K562 (cell line): ENCODE data around the gene CEND1. TPM values are rescaled to one million over a fixed set of nuclear protein-coding genes. Genes with fewer than 3 reads are reported as not detected.
A peak's percentile ranks its signal among the peaks of the same experiment; 100 is the strongest.

Experiments used
- DIDO1 ChIP-seq: fragments of 450-650 bp; IDR thresholded peaks from 2 replicates; pipeline ENCODE4 v1.6.1; 2016; ENCODE audit warnings: low read depth, missing biosample characterization, missing genetic modification characterization
- ELF4 ChIP-seq: fragments of 450-650 bp; formaldehyde crosslinking; IDR thresholded peaks from 2 replicates; pipeline ENCODE4 v1.4.0; 2022; ENCODE audit warnings: missing genetic modification characterization
- ERF ChIP-seq: fragments of 450-650 bp; formaldehyde crosslinking; IDR thresholded peaks from 2 replicates; pipeline ENCODE4 v1.4.0; 2020; ENCODE audit warnings: mild to moderate bottlenecking, mixed read lengths
- HLTF ChIP-seq: fragments of 450-650 bp; IDR thresholded peaks from 2 replicates; pipeline ENCODE4 v1.6.1; 2016
- MXI1 ChIP-seq: IDR thresholded peaks from 2 replicates; pipeline ENCODE4 v1.6.1; 2011; ENCODE audit warnings: low read depth, mild to moderate bottlenecking, improper control_type of control experiment, low read length
- POLR2AphosphoS2 ChIP-seq: IDR thresholded peaks from 2 replicates; pipeline ENCODE4 v1.6.1; 2012; ENCODE audit warnings: low read length, improper control_type of control experiment
- POLR2G ChIP-seq: fragments of 200-400 bp; formaldehyde crosslinking; IDR thresholded peaks from 2 replicates; pipeline ENCODE4 v1.6.1; 2017; ENCODE audit warnings: low read depth, mild to moderate bottlenecking, antibody characterized with exemption, low read length, moderate library complexity
- POU5F1 ChIP-seq: fragments of 150-350 bp; IDR thresholded peaks from 2 replicates; pipeline ENCODE4 v1.6.1; 2014; ENCODE audit warnings: borderline replicate concordance, low read length, low read depth, mild to moderate bottlenecking; ENCODE audit not compliant: partially characterized antibody
- PYGO2 ChIP-seq: fragments of 450-650 bp; IDR thresholded peaks from 2 replicates; pipeline ENCODE4 v1.6.1; 2016; ENCODE audit warnings: mild to moderate bottlenecking, missing genetic modification characterization, moderate library complexity, missing compliant biosample characterization
- SAP30 ChIP-seq: fragments of 200-600 bp; sonication (generic); IDR thresholded peaks from 2 replicates; pipeline ENCODE4 v1.6.1; 2012; ENCODE audit warnings: borderline replicate concordance, low read depth, mild to moderate bottlenecking, moderate library complexity, low read length, control low read depth, inconsistent platforms; ENCODE audit not compliant: insufficient read depth, poor library complexity, severe bottlenecking
- TAF15 ChIP-seq: fragments of 200-400 bp; formaldehyde crosslinking; IDR thresholded peaks from 2 replicates; pipeline ENCODE4 v1.6.1; 2017; ENCODE audit warnings: mild to moderate bottlenecking, low read depth, low read length, moderate library complexity
- TEAD4 ChIP-seq, 2 experiments: sonication (generic) in 1 of 2; formaldehyde crosslinking in 1 of 2; IDR thresholded peaks; 2 replicates each; pipeline versions ENCODE4 v1.6.1 to v1.8.0; 2012 to 2022; ENCODE audit warnings: borderline replicate concordance in 1 of 2, inconsistent platforms in 1 of 2, low read length in 1 of 2, mild to moderate bottlenecking in 1 of 2, missing genetic modification reagents in 1 of 2
- polyA plus RNA-seq, 8 experiments: library from polyadenylated mRNA; depleted of rRNA in 4 of 8; stranded (reverse) in 5 of 8; unstranded in 3 of 8; fragments of >200 nt; fragmentation: Nextera tagmentation in 2 of 8; fragmentation: Illumina TruSeq in 1 of 8; extraction: Ambion mirVana in 2 of 8; extraction: Trizol in 1 of 8; gene quantifications; 2 replicates each; pipeline versions ENCODE4 v1.2.1 to v1.2.3, GENCODE V29; 2011 to 2014; ENCODE audit warnings: inconsistent platforms in 1 of 8, missing spikeins in 1 of 8
- total RNA-seq, 7 experiments: library from RNA; depleted of rRNA in 6 of 7; stranded (reverse); fragments of >200 nt in 6 of 7; fragmentation: Illumina TruSeq in 2 of 7; extraction: Trizol in 2 of 7; gene quantifications; 2 replicates each; pipeline versions ENCODE4 v1.2.1 to v1.2.3, GENCODE V29; 2011 to 2021; ENCODE audit warnings: low replicate concordance in 1 of 7
- TF ChIP-seq, protein P1 (sequence below): sonication (generic); formaldehyde crosslinking; IDR thresholded peaks from 2 replicates; pipeline ENCODE4 v1.8.0; 2022; ENCODE audit warnings: missing genetic modification reagents, mild to moderate bottlenecking, borderline replicate concordance
- TF ChIP-seq, protein P2 (sequence below): fragments of 250-450 bp; sonication (Bioruptor Pico); IDR thresholded peaks from 2 replicates; pipeline ENCODE4 v1.5.0; 2021; ENCODE audit warnings: mild to moderate bottlenecking, moderate library complexity
- TF ChIP-seq, protein P3 (sequence below): fragments of 450-650 bp; formaldehyde crosslinking; IDR thresholded peaks from 2 replicates; pipeline ENCODE4 v1.4.0; 2020; ENCODE audit warnings: mild to moderate bottlenecking, mixed read lengths
- TF ChIP-seq, protein P4 (sequence below): fragments of 450-650 bp; formaldehyde crosslinking; IDR thresholded peaks from 2 replicates; pipeline ENCODE4 v1.4.0; 2020; ENCODE audit warnings: mild to moderate bottlenecking, moderate library complexity
- TF ChIP-seq, protein P5 (sequence below): sonication (generic); formaldehyde crosslinking; IDR thresholded peaks from 2 replicates; pipeline ENCODE4 v1.8.0; 2022; ENCODE audit warnings: missing genetic modification reagents, mild to moderate bottlenecking, moderate library complexity, borderline replicate concordance

The CEND1 gene
- total and polyA plus RNA-seq, 9 of the 15 experiments (the other 6 are each of a cell fraction or from before 2014, with no cell fraction given) = 0.13 to 0.18 (median 0.16) TPM; not detected in 6

DNA sequence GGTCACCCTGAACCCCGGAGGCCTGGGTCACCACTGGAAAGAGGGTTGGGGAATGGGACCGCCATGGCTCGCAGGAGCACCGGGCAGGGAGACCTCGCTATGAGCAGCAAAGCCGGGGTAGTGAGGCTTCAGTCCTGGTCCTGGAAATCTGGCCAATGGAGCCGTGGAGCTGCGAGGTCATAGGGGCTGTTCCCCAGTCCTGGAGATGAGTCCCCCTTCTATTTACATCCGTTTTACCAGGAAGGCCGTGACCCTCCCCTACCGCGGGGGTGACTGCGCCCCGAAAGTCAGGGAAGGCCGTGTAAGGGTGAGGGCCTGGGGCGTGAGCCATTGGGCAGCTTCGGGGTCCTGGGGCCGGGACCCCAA lies 14.7 kb upstream of the CEND1 start (continued):
- TF ChIP-seq, protein P1, sequence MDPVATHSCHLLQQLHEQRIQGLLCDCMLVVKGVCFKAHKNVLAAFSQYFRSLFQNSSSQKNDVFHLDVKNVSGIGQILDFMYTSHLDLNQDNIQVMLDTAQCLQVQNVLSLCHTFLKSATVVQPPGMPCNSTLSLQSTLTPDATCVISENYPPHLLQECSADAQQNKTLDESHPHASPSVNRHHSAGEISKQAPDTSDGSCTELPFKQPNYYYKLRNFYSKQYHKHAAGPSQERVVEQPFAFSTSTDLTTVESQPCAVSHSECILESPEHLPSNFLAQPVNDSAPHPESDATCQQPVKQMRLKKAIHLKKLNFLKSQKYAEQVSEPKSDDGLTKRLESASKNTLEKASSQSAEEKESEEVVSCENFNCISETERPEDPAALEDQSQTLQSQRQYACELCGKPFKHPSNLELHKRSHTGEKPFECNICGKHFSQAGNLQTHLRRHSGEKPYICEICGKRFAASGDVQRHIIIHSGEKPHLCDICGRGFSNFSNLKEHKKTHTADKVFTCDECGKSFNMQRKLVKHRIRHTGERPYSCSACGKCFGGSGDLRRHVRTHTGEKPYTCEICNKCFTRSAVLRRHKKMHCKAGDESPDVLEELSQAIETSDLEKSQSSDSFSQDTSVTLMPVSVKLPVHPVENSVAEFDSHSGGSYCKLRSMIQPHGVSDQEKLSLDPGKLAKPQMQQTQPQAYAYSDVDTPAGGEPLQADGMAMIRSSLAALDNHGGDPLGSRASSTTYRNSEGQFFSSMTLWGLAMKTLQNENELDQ (CRISPR knock-in tag) = no peak
- TF ChIP-seq HLTF (no peak), POLR2G (peak; percentile 50; the same call in 1 of the 2 replicates), POLR2AphosphoS2 (0 out of 2 replicates have a peak, but pooled peaks have one; percentile 1), TEAD4 (IDR thresholded peaks at IDR 0.05; ENCODE audit: low read length) (0 out of 2 replicates have a peak, but pooled peaks have one; percentile 8), TEAD4 (CRISPR knock-in tag; IDR thresholded peaks at IDR 0.05; ENCODE audit: borderline replicate concordance) (no peak), DIDO1 (tag) (no peak), POU5F1 (no peak), PYGO2 (no peak), ELF4 (CRISPR knock-in tag) (no peak), TAF15 (no peak), SAP30 (peak; percentile 56), ERF (CRISPR knock-in tag) (peak; percentile 16; the same call in 1 of the 2 replicates), MXI1 (no peak)
- TF ChIP-seq, protein P2, sequence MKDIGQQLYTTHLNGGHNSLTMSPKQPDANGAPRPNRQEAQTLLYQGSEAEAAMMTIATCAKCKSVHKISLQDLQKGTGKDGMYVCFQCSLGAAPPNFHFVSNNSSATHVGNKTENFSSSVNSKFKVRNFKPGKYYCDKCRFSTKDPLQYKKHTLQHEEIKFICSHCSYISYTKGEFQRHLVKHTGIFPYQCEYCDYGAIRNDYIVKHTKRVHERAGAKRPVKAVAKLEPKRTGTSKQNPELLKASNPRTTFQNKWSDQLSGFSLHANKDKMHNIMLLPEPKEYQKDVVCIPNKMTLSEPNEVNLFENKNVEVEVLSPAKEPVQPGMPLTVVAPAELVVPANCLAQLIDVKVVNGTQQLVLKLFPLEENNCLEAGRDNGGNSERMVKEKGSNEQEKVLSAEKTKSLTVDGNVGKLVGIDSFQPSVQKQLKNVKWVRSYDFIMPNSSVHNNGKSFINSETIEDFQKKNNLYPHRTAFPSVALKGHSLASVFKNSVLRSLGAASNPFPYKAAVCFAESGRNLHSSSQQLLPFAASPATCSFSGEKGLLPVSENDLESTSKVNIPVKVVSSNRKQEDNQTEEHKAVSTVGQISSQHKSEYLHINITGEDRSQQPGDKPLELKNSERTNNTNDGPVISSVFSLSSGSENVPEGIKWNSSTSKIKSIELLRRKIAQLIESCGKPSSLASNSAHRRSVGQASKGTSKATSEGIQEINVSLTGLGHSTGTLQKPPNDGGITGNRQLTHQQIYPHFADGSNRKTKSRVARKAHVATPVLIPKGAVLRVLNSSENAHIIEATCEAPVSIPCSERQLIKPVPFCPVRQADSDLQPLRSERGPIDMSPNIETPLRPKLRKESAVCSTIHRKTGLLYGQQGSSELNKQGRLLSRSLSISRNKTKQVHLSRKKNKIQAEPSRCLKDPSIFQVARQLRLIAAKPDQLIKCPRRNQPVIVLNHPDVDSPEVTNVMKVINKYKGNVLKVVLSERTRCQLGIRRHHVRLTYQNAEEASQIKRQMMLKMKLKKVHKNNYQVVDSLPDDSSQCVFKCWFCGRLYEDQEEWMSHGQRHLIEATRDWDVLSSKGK (CRISPR knock-in tag) = no peak
- TF ChIP-seq, protein P3, sequence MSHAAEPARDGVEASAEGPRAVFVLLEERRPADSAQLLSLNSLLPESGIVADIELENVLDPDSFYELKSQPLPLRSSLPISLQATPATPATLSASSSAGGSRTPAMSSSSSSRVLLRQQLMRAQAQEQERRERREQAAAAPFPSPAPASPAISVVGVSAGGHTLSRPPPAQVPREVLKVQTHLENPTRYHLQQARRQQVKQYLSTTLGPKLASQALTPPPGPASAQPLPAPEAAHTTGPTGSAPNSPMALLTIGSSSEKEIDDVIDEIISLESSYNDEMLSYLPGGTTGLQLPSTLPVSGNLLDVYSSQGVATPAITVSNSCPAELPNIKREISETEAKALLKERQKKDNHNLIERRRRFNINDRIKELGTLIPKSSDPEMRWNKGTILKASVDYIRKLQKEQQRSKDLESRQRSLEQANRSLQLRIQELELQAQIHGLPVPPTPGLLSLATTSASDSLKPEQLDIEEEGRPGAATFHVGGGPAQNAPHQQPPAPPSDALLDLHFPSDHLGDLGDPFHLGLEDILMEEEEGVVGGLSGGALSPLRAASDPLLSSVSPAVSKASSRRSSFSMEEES (CRISPR knock-in tag) = no peak
- TF ChIP-seq, protein P4, sequence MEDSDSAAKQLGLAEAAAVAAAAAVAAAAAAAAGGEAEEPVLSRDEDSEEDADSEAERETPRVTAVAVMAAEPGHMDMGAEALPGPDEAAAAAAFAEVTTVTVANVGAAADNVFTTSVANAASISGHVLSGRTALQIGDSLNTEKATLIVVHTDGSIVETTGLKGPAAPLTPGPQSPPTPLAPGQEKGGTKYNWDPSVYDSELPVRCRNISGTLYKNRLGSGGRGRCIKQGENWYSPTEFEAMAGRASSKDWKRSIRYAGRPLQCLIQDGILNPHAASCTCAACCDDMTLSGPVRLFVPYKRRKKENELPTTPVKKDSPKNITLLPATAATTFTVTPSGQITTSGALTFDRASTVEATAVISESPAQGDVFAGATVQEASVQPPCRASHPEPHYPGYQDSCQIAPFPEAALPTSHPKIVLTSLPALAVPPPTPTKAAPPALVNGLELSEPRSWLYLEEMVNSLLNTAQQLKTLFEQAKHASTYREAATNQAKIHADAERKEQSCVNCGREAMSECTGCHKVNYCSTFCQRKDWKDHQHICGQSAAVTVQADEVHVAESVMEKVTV (CRISPR knock-in tag) = no peak
- TF ChIP-seq, protein P5, sequence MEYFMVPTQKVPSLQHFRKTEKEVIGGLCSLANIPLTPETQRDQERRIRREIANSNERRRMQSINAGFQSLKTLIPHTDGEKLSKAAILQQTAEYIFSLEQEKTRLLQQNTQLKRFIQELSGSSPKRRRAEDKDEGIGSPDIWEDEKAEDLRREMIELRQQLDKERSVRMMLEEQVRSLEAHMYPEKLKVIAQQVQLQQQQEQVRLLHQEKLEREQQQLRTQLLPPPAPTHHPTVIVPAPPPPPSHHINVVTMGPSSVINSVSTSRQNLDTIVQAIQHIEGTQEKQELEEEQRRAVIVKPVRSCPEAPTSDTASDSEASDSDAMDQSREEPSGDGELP (CRISPR knock-in tag) = 0 out of 2 replicates have a peak, but pooled peaks have one; percentile 8
